Fibroblast of upper back skin (primary cell): Measurements from ENCODE around the gene RAB44.
A peak's percentile ranks its signal among the peaks of the same experiment; 100 is the strongest.

ENCODE experiments used
- DNase-seq: peaks from one replicate; pipeline ENCODE4 v3.0.0-alpha.2; 2013

Gene RAB44

GRCh38 chr6:36731622-36732310, 34.1 kb downstream of the RAB44 start:
- DNase-seq, result no peak

GRCh38 chr6:36733300-36733699, 35.7 kb downstream of the RAB44 start:
- DNase-seq, result no peak

GRCh38 chr6:36734486-36735060, 36.9 kb downstream of the RAB44 start:
- no peak for DNase-seq

- DNase-seq, result peak; percentile 88
Measured at GRCh38 chr6:36735110-36736071, 37.8 kb downstream of the RAB44 start.

GRCh38 chr6:36737043-36737785, 39.6 kb downstream of the RAB44 start:
- no peak for DNase-seq

GRCh38 chr6:36738108-36738507, 40.5 kb downstream of the RAB44 start:
- no peak for DNase-seq

- no peak for DNase-seq
Measured at GRCh38 chr6:36739947-36740817, 42.6 kb downstream of the RAB44 start.

- no peak for DNase-seq
Measured at GRCh38 chr6:36740818-36741179, 43.2 kb downstream of the RAB44 start.

- no peak for DNase-seq
Measured at GRCh38 chr6:36742146-36742545, 44.5 kb downstream of the RAB44 start.

GRCh38 chr6:36743032-36743431, 45.4 kb downstream of the RAB44 start:
- DNase-seq, result no peak

- DNase-seq, result no peak
Measured at GRCh38 chr6:36743538-36744303, 46.1 kb downstream of the RAB44 start.

GRCh38 chr6:36744304-36744673, 46.7 kb downstream of the RAB44 start:
- no peak for DNase-seq

- no peak for DNase-seq
Measured at GRCh38 chr6:36745283-36745682, 47.7 kb downstream of the RAB44 start.

- no peak for DNase-seq
Measured at GRCh38 chr6:36745836-36746235, 48.2 kb downstream of the RAB44 start.

GRCh38 chr6:36746251-36746650, 48.6 kb downstream of the RAB44 start:
- DNase-seq, result no peak

- no peak for DNase-seq
Measured at GRCh38 chr6:36749829-36750489, 52.3 kb downstream of the RAB44 start.

- DNase-seq, result no peak
Measured at GRCh38 chr6:36751091-36751490, 53.5 kb downstream of the RAB44 start.

- DNase-seq, result no peak
Measured at GRCh38 chr6:36751833-36752186, 54.2 kb downstream of the RAB44 start.

- no peak for DNase-seq
Measured at GRCh38 chr6:36752187-36752885, 54.7 kb downstream of the RAB44 start.

GRCh38 chr6:36752886-36753506, 55.4 kb downstream of the RAB44 start:
- DNase-seq, result no peak
